ENCODE results near the gene RAB33B.
"Not testable (repeated sequence)": the region's sequence is repeated elsewhere in the genome, so short reads cannot be mapped to it uniquely, and the experiment has no call there.

RAB33B gene

DNA sequence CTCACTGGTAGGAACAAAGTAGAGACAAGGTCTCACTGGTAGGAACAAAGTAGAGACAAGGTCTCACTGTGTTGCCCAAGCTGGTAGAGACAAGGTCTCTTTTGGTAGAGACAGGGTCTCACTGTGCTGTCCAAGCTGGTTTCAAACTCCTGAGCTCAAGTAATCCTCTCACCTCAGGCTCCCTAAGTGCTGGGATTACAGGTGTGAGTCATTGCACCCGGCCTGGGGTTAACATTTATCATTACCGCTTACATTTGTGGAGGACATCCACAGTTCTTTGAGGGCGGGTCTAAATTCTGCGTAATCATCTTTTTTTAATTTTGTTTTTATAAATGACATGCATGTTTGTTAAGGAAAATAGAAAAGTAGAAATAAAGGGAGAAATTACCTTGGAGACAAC, 12.0 kb downstream of the RAB33B start:
- FAIRE-seq: no peak

DNA sequence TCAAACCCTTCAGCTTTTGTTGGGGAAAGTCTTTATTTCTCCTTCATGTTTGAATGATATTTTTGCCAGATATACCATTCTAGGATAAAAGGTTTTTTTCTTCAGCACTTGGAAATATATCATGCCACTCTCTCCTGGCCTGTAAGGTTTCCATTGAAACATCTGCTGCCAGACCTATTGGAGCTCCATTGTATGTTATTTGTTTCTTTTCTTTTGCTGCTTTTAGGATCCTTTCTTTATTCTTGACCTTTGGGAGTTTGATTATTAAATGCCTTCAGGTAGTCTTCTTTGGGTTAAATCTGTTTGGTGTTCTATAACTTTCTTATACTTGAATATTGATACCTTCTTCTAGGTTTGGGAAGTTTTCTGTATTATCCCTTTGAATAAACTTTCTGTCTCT, 14.8 kb downstream of the RAB33B start:
- FAIRE-seq: not testable (repeated sequence)

DNA sequence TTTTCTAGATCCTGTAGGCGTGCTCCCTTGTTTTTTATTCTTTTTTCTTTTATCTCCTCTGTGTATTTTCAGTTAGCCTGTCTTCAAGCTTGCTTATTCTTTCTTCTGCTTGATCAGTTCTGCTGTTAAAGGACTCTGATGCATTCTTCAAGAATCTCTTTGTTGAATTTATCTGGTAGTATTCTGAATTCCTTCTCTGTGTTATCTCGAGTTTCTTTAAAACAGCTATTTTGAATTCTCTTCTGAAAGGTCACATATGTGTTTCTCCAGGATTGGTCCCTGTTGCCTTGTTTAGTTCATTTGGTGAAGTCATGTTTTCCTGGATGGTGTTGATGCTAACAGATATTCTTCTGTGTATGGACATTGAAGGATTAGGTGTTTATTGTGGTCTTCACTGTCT, 15.3 kb downstream of the RAB33B start:
- FAIRE-seq: no peak

DNA sequence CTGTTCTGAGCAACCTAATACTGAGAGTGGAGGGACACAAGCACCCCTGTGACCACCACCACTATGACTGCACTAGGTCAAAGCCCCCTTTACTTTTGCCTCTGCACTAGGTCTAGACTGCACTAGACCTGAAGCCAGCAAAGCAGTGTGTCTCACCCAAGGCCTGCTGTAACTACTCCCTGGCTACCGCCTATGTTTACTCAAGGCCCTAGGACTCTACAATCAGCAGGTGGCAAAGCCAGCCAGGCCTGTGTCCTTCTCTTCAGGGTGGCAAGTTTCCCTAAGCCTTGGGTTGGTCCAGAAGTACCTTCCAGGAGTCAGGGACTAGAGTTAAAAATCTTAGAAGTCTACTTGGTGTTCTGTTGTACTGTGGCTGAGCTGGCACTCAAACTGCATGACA, 15.9 kb downstream of the RAB33B start:
- FAIRE-seq: no peak

- FAIRE-seq: no peak
Observed at GRCh38 chr4:139470295-139470694, 16.4 kb downstream of the RAB33B start.

- FAIRE-seq: no peak
Observed at GRCh38 chr4:139470997-139471665, 17.2 kb downstream of the RAB33B start.

DNA sequence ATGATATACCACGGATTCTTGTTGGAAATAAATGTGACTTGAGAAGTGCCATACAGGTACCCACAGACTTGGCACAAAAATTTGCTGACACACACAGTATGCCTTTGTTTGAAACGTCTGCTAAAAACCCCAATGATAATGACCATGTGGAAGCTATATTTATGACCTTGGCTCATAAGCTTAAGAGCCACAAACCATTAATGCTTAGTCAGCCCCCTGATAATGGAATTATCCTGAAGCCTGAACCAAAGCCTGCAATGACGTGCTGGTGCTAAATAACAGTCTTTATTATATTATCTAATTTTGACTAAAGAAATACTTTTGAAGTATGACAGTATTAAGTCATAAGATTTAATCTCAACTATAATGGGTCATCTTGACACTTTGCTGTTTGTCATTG, 18.9 kb downstream of the RAB33B start:
- no peak for FAIRE-seq

DNA sequence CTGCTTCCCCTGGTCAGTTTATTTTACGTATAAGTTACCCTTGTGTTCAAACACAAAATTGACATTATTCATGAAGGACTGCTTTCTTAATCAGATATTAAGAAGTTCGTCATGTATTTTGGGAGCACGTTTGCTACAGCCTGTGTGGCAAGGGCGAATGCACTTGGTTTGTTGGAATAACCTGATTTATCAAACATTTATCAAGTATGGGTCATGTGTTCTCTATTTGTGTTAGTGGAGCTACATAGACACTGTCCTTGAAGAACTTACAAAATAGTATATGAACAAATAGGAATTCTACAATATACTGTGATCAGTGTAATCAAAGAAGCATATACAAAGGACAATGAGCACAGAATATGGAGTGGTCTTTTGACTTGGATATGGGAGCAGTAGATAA, 22.4 kb downstream of the RAB33B start:
- no peak for FAIRE-seq

DNA sequence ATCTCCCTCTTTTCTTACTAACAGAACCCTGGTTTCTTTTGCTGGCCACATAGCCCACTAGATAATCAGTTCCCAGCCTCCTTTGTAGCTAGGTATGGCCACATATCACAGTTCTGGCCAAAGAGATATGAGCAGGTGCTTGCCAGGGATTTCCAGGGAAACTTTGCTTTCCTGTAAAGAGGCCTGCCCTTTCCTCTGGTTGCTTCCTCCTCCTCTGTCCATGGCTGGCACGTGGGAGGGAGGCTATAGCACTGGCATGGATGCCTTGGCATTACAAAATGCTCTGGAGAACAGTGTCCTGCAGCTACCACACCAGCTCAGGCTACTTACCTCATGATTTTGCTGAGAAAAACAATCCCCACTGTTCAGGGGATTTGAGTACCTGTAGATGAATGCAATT, 27.5 kb downstream of the RAB33B start:
- FAIRE-seq: no peak

- no peak for FAIRE-seq
Observed at GRCh38 chr4:139483000-139483399, 29.1 kb downstream of the RAB33B start.

DNA sequence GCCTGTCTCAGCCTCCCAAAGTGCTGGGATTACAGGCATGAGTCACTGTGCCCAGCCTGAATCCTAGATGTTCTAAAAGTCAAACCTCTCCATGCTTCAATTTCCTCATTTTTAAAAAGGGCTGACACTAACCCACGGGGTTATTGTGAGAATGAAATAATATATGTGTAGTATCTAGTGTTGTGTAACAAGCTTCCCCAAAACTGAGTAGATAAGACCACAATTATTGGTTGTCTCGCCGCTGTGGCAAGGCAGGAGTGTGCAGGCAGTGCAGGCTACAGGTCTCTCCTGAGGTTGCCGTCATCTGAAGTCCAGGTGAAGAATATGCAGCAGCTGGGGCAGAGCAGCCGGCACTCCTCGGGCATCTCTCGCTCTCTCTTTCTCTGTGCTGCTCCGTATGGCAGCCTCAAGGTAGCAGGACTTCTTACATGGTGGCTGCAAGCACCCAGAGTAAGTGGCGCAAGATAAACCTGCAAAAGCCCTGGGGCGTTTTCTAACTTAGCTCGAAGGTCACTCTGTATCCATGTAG, 30.9 kb downstream of the RAB33B start:
- no peak for FAIRE-seq

GRCh38 chr4:139488442-139488841, 34.5 kb downstream of the RAB33B start:
- no peak for FAIRE-seq

- FAIRE-seq: no peak
Observed at GRCh38 chr4:139489638-139490037, 35.7 kb downstream of the RAB33B start.

- FAIRE-seq: no peak
Observed at GRCh38 chr4:139492429-139492828, 38.5 kb downstream of the RAB33B start.

DNA sequence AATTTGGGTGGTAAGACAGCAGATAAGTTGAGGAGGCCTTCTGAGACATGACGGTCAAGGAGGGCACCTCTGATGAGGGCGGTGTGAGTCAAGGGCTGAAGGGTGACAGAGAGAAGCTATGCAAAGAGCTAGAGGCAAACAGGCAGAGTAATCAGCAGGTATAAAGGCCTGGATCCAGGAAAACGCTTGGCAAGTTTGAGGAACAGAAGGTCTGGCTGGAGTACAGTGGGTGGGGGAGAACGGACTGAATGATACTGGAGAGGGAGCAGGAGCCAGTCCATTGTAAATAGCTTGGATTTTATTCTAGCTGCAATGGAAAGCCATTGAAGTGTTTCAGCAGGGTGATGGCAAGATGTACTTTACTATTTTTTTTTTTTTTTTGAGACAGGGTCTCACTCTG, 39.3 kb downstream of the RAB33B start:
- FAIRE-seq: no peak

DNA sequence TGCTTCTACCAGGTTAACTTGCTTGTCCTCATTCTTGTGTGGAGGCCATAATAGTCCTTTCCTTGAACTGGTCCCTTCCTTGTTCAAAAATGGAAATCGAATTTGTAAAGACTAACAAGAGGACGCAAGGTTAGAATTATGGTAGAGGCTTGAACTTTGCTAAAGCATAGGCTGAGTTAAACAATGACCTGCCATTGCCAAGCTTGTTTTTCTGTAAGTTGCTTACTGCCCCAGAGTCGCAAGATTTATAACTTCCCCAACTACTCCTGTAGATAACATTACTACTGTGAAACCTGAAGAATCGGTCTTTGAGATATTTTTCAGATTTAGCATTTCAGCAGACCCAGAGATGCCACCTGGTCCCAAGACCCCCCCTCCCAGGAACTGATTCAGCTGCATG, 45.3 kb downstream of the RAB33B start:
- no peak for FAIRE-seq

GRCh38 chr4:139501117-139501516, 47.2 kb downstream of the RAB33B start:
- no peak for FAIRE-seq

- no peak for FAIRE-seq
Observed at GRCh38 chr4:139501527-139501926, 47.6 kb downstream of the RAB33B start.

DNA sequence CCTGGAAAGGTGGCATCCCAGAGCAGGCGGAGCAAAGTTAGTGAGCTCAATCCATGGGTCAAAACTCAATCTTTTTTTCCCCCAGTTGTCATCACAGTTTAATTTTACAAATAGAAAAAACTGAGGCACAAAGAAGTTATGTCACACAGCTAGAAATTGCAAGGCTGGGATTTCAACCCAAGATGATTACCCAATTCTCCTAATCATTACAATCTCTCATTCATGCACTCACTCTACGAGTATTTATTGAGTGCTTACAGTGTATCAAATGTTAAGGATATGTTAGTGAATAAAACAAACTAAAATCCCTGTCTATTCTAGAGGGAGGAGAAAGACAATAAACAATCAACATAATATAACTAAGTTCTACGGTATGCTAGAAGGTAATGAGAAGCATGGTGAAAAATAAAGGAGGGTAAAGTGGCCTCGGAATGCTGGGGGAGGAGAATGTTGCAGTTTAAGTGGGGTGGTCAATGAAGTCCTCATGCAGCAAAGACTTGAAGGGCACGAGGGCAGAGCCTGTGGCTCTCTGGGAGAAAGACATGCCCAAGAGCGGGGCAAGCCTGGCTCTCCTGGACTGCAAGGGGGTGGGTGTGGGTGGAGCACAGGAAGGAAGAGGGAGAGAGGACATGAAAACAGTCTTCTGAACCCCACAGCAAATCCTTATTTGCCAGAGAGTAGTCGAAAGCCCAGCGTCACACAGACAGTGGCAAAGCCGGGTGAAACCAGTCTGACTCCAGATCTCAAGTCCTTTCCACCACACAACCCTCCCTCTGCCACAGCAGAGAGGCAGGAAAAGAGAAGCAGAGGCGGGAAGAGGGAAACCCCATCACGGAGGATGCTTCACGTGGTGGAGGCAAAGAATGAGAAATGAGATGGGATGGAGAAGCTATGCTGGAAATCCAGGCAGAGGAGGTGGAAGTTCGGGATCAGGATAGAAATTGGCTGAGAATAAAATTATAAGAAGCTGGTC, 48.3 kb downstream of the RAB33B start:
- FAIRE-seq: no peak

- no peak for FAIRE-seq
Observed at GRCh38 chr4:139503622-139504166, 49.8 kb downstream of the RAB33B start.

GRCh38 chr4:139506774-139507173, 52.9 kb downstream of the RAB33B start:
- FAIRE-seq: no peak

GRCh38 chr4:139508581-139509237, 54.8 kb downstream of the RAB33B start:
- no peak for FAIRE-seq
